ENCODE measurements around the gene RBAK.
"Not testable (repeated sequence)": the region's sequence is repeated elsewhere in the genome, so short reads cannot be mapped to it uniquely, and the experiment has no call there.

RBAK gene

DNA sequence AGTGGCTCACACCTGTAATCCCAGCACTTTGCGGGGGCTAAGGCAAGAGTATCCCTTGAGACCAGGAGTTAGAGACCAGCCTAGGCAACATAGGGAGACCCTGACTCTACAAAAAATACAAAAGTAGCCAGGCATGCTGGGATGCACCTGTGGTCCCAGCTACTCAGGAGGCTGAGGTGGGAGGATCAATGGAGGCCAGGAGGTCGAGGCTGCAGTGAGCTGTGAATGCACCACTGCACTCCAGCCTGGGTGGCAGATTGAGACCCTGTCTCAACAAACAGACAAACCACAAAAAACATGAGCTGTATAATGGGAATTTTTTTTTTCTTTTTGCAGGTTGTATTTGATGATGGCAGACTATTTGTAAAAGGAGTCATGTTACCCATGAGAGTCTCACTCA lies 1.5 kb downstream of the RBAK start:
- H3K36me3 ChIP-seq (ENCODE audit: control insufficient read depth in 2 of 2, insufficient read depth in 2 of 2, low read length in 2 of 2): peaks cover 16 to 24% of the 10 kb centered on the region in 2 donors
- not testable (repeated sequence) for H3K4me1 ChIP-seq (ENCODE audit: control insufficient read depth in 2 of 2, insufficient read depth in 2 of 2, low read length in 2 of 2); H3K9ac ChIP-seq (ENCODE audit: low read depth in 1 of 2, low read length in 2 of 2); H3K9me3 ChIP-seq (ENCODE audit: control insufficient read depth in 2 of 2, low read length in 2 of 2); H3K4me3 ChIP-seq (ENCODE audit: low read length in 2 of 2); H3K27ac ChIP-seq (ENCODE audit: low read depth in 2 of 2, low read length in 2 of 2); H3K27me3 ChIP-seq (ENCODE audit: control insufficient read depth in 2 of 2, insufficient read depth in 2 of 2, low read length in 2 of 2)

DNA sequence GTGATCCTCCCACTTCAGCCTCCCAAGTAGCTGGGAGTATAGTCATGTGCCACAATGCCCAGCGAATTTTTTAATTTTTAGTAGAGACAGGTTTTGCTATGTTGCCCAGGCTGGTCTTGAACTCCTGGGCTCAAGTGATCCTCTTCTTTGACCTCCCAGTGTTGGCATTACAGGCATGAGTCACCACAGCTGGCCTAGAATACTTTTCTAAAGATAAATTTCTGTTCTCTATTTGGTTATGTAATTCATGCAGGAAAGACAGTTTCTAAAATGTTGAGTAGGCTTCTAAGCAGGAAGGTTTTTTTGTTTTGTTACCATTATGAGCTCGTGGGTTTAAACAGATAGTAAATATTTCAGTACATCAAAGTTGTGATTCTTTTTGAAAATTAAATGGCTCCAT lies 5.0 kb downstream of the RBAK start:
- Histone ChIP-seq H3K27ac (ENCODE audit: low read depth in 2 of 2, low read length in 2 of 2) (no peak overlapping the region), H3K36me3 (ENCODE audit: control insufficient read depth in 2 of 2, insufficient read depth in 2 of 2, low read length in 2 of 2) (peaks cover 29 to 31% of the 10 kb centered on the region in 2 donors)

DNA sequence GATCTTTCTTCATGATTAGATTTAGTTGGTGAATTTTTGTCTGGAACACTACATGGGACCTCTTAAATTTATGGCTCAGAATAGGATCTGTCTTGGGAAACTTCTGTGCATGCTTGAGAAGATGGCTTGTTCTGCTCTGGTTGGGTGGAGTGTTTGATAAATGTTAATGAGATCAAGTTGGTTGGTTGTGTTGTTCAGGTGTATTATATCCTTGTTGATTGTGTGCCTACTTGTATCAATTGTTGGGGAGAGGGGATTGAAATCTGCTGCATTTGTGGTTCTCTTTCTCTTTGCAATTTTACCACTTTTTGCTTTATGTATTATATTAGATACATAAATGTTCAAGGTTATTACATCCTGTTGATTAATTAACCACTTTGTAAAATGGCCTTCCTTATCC lies 6.1 kb downstream of the RBAK start:
- H3K4me1 ChIP-seq (ENCODE audit: control insufficient read depth in 2 of 2, insufficient read depth in 2 of 2, low read length in 2 of 2); H3K9me3 ChIP-seq (ENCODE audit: control insufficient read depth in 2 of 2, low read length in 2 of 2); H3K9ac ChIP-seq (ENCODE audit: low read depth in 1 of 2, low read length in 2 of 2); H3K4me3 ChIP-seq (ENCODE audit: low read length in 2 of 2); H3K27ac ChIP-seq (ENCODE audit: low read depth in 2 of 2, low read length in 2 of 2); H3K27me3 ChIP-seq (ENCODE audit: control insufficient read depth in 2 of 2, insufficient read depth in 2 of 2, low read length in 2 of 2): not testable (repeated sequence)
- peaks cover 33 to 34% of the 10 kb centered on the region in 2 donors for H3K36me3 ChIP-seq (ENCODE audit: control insufficient read depth in 2 of 2, insufficient read depth in 2 of 2, low read length in 2 of 2)

More for the DNA sequence above, 5.0 kb downstream of the RBAK start:
- H3K9me3 ChIP-seq (ENCODE audit: control insufficient read depth in 2 of 2, low read length in 2 of 2): peaks cover 6 to 8% of the 10 kb centered on the region in 2 donors
- H3K27me3 ChIP-seq (ENCODE audit: control insufficient read depth in 2 of 2, insufficient read depth in 2 of 2, low read length in 2 of 2): no peaks in the 10 kb centered on the region
- no peak overlapping the region for H3K9ac ChIP-seq (ENCODE audit: low read depth in 1 of 2, low read length in 2 of 2)
- no peak overlapping the region for H3K4me3 ChIP-seq (ENCODE audit: low read length in 2 of 2)
- H3K4me1 ChIP-seq (ENCODE audit: control insufficient read depth in 2 of 2, insufficient read depth in 2 of 2, low read length in 2 of 2): peaks cover 2 to 3% of the 10 kb centered on the region in 2 donors

DNA sequence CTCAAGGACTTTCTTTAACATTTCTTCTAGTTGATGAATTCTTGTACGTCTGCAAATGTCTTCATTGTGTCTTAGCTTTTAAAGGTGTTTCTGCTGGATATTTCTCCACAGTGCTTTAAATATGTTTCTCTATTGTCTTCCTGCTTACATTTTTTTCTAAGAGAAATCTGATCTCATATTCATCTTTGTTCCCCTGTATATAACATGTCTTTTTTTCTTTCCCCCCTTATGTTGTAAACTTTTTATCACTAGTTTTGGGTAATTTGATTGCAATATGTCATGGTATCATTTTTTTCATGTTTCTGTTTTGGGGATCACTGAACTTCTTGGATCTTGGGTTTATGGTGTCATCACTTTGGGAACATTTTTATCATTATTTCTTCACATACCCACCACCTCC lies 7.5 kb downstream of the RBAK start:
- Histone ChIP-seq H3K4me3 (ENCODE audit: low read length in 2 of 2) (no peak overlapping the region), H3K4me1 (ENCODE audit: control insufficient read depth in 2 of 2, insufficient read depth in 2 of 2, low read length in 2 of 2) (no peaks in the 10 kb centered on the region), H3K27ac (ENCODE audit: low read depth in 2 of 2, low read length in 2 of 2) (no peak overlapping the region), H3K36me3 (ENCODE audit: control insufficient read depth in 2 of 2, insufficient read depth in 2 of 2, low read length in 2 of 2) (peaks cover 46 to 47% of the 10 kb centered on the region in 2 donors), H3K27me3 (ENCODE audit: control insufficient read depth in 2 of 2, insufficient read depth in 2 of 2, low read length in 2 of 2) (no peaks in the 10 kb centered on the region), H3K9me3 (ENCODE audit: control insufficient read depth in 2 of 2, low read length in 2 of 2) (peaks cover 6 to 14% of the 10 kb centered on the region in 2 donors), H3K9ac (ENCODE audit: low read depth in 1 of 2, low read length in 2 of 2) (no peak overlapping the region)

DNA sequence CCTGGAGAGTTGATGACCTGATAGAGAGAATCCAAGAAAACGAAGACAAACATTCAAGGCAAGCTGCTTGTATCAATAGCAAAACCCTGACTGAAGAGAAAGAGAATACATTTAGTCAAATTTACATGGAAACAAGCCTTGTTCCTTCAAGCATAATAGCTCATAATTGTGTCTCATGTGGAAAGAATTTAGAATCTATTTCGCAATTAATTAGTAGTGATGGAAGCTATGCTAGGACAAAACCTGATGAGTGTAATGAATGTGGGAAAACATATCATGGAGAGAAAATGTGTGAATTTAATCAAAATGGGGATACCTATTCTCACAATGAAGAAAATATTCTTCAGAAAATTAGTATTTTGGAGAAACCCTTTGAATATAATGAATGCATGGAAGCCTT lies 18.0 kb downstream of the RBAK start:
- Histone ChIP-seq H3K9ac (ENCODE audit: low read depth in 1 of 2, low read length in 2 of 2) (no peak overlapping the region), H3K4me1 (ENCODE audit: control insufficient read depth in 2 of 2, insufficient read depth in 2 of 2, low read length in 2 of 2) (no peaks in the 10 kb centered on the region), H3K9me3 (ENCODE audit: control insufficient read depth in 2 of 2, low read length in 2 of 2) (peaks cover 62 to 72% of the 10 kb centered on the region in 2 donors), H3K4me3 (ENCODE audit: low read length in 2 of 2) (no peak overlapping the region), H3K27ac (ENCODE audit: low read depth in 2 of 2, low read length in 2 of 2) (no peak overlapping the region), H3K36me3 (ENCODE audit: control insufficient read depth in 2 of 2, insufficient read depth in 2 of 2, low read length in 2 of 2) (peaks cover 50 to 56% of the 10 kb centered on the region in 2 donors), H3K27me3 (ENCODE audit: control insufficient read depth in 2 of 2, insufficient read depth in 2 of 2, low read length in 2 of 2) (no peaks in the 10 kb centered on the region)

DNA sequence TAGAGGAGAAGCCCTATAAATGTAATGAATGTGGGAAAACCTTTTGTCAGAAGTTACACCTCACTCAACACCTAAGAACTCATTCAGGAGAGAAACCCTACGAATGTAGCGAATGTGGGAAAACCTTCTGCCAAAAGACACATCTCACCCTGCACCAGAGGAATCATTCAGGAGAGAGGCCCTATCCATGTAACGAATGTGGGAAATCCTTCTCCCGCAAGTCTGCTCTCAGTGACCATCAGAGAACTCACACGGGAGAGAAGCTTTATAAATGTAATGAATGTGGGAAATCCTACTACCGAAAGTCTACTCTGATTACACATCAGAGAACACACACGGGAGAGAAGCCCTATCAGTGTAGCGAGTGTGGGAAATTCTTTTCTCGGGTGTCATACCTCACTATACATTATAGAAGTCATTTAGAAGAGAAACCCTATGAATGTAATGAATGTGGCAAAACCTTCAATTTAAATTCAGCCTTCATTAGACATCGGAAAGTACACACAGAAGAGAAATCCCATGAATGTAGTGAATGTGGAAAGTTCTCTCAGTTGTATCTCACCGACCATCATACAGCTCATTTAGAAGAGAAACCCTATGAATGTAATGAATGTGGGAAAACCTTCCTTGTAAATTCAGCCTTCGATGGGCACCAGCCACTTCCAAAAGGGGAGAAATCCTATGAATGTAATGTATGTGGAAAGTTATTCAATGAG lies 18.9 kb downstream of the RBAK start:
- peak overlapping the region; percentile 11 to 39 for H3K4me3 ChIP-seq (ENCODE audit: low read length in 2 of 2)
- H3K4me1 ChIP-seq (ENCODE audit: control insufficient read depth in 2 of 2, insufficient read depth in 2 of 2, low read length in 2 of 2): no peaks in the 10 kb centered on the region
- H3K27me3 ChIP-seq (ENCODE audit: control insufficient read depth in 2 of 2, insufficient read depth in 2 of 2, low read length in 2 of 2): no peaks in the 10 kb centered on the region
- peaks cover 60 to 76% of the 10 kb centered on the region in 2 donors for H3K9me3 ChIP-seq (ENCODE audit: control insufficient read depth in 2 of 2, low read length in 2 of 2)
- no peak overlapping the region for H3K27ac ChIP-seq (ENCODE audit: low read depth in 2 of 2, low read length in 2 of 2)
- peaks cover 42 to 48% of the 10 kb centered on the region in 2 donors for H3K36me3 ChIP-seq (ENCODE audit: control insufficient read depth in 2 of 2, insufficient read depth in 2 of 2, low read length in 2 of 2)
- H3K9ac ChIP-seq (ENCODE audit: low read depth in 1 of 2, low read length in 2 of 2): no peak overlapping the region

DNA sequence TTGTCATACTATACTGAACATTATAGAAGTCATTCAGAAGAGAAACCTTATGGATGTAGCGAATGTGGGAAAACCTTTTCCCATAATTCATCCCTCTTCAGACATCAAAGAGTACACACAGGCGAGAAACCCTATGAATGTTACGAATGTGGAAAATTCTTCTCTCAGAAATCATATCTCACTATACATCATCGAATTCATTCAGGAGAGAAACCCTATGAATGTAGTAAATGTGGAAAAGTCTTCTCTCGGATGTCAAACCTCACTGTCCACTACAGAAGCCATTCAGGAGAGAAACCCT lies 19.4 kb downstream of the RBAK start:
- Histone ChIP-seq H3K4me3 (ENCODE audit: low read length in 2 of 2) (no peak overlapping the region), H3K9ac (ENCODE audit: low read depth in 1 of 2, low read length in 2 of 2) (no peak overlapping the region), H3K4me1 (ENCODE audit: control insufficient read depth in 2 of 2, insufficient read depth in 2 of 2, low read length in 2 of 2) (no peaks in the 10 kb centered on the region), H3K36me3 (ENCODE audit: control insufficient read depth in 2 of 2, insufficient read depth in 2 of 2, low read length in 2 of 2) (peaks cover 37 to 43% of the 10 kb centered on the region in 2 donors), H3K9me3 (ENCODE audit: control insufficient read depth in 2 of 2, low read length in 2 of 2) (peaks cover 61 to 71% of the 10 kb centered on the region in 2 donors), H3K27me3 (ENCODE audit: control insufficient read depth in 2 of 2, insufficient read depth in 2 of 2, low read length in 2 of 2) (no peaks in the 10 kb centered on the region), H3K27ac (ENCODE audit: low read depth in 2 of 2, low read length in 2 of 2) (no peak overlapping the region)

DNA sequence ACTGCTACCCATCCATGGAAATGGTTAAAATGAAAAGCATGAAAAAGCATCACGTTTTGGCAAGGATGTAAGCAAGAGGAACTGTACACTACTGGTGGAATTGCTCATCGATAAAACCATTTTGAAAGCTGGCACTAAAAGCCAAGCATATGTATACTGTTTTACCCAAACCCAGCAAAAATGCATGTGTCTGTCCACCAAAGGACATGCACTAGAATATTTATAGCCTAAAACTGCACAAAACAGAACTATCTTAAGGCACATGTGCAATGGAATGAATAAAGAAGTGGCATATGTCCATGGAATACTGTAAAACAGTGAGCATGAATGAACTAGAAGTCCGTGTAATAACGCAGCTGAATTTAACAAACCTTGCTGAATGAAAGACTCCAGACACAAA lies 22.9 kb downstream of the RBAK start:
- no peaks in the 10 kb centered on the region for H3K27me3 ChIP-seq (ENCODE audit: control insufficient read depth in 2 of 2, insufficient read depth in 2 of 2, low read length in 2 of 2)
- no peak overlapping the region for H3K4me3 ChIP-seq (ENCODE audit: low read length in 2 of 2)
- H3K4me1 ChIP-seq (ENCODE audit: control insufficient read depth in 2 of 2, insufficient read depth in 2 of 2, low read length in 2 of 2): no peaks in the 10 kb centered on the region
- H3K27ac ChIP-seq (ENCODE audit: low read depth in 2 of 2, low read length in 2 of 2): no peak overlapping the region
- H3K9me3 ChIP-seq (ENCODE audit: control insufficient read depth in 2 of 2, low read length in 2 of 2): peaks cover 49% of the 10 kb centered on the region in 2 donors
- H3K36me3 ChIP-seq (ENCODE audit: control insufficient read depth in 2 of 2, insufficient read depth in 2 of 2, low read length in 2 of 2): peaks cover 13% of the 10 kb centered on the region in 2 donors
- H3K9ac ChIP-seq (ENCODE audit: low read depth in 1 of 2, low read length in 2 of 2): no peak overlapping the region

DNA sequence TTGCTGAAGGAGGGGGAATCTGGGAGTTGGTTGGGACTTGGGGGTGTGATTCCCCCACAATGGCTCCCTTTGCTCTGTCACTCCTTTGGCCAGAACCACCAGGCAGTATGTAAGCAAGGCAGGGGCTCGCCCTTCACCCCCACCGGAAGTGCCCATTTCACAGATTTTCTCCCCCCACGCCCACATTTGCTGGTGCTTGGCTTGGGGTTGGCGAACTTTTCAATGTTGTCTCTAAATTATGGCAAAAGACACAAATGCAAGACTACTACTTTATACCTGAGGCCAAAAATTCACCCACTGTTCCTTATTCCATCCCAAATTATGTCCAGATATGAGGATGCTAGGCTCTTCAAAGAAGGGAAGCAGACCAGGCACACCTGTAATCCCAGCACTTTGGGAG lies 24.5 kb downstream of the RBAK start:
- Histone ChIP-seq H3K4me1 (ENCODE audit: control insufficient read depth in 2 of 2, insufficient read depth in 2 of 2, low read length in 2 of 2) (no peaks in the 10 kb centered on the region), H3K27me3 (ENCODE audit: control insufficient read depth in 2 of 2, insufficient read depth in 2 of 2, low read length in 2 of 2) (no peaks in the 10 kb centered on the region), H3K9me3 (ENCODE audit: control insufficient read depth in 2 of 2, low read length in 2 of 2) (peaks cover 32% of the 10 kb centered on the region in 2 donors), H3K36me3 (ENCODE audit: control insufficient read depth in 2 of 2, insufficient read depth in 2 of 2, low read length in 2 of 2) (no peaks in the 10 kb centered on the region), H3K9ac (ENCODE audit: low read depth in 1 of 2, low read length in 2 of 2) (no peak overlapping the region), H3K27ac (ENCODE audit: low read depth in 2 of 2, low read length in 2 of 2) (no peak overlapping the region), H3K4me3 (ENCODE audit: low read length in 2 of 2) (no peak overlapping the region)

DNA sequence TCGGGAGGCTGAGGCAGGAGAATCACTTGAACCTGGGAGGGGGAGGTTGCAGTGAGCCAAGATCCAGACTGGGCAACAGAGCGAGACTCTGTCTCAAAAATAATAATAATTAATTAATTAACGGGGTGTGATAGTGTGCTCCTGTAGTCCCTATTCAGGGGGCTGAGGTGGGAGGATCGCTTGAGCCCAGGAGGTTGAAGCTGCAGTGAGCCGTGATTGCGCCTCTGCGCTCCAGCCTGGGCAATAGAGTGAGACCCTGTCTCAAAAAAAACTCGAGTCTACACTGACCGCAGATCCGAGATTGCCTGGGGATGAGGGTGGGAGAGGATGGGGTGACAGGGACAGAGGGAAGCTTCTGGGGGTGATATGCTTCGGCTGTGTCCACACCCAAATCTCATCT lies 29.5 kb downstream of the RBAK start:
- not testable (repeated sequence) for H3K9me3 ChIP-seq (ENCODE audit: control insufficient read depth in 2 of 2, low read length in 2 of 2); H3K27ac ChIP-seq (ENCODE audit: low read depth in 2 of 2, low read length in 2 of 2); H3K4me1 ChIP-seq (ENCODE audit: control insufficient read depth in 2 of 2, insufficient read depth in 2 of 2, low read length in 2 of 2); H3K4me3 ChIP-seq (ENCODE audit: low read length in 2 of 2); H3K9ac ChIP-seq (ENCODE audit: low read depth in 1 of 2, low read length in 2 of 2); H3K27me3 ChIP-seq (ENCODE audit: control insufficient read depth in 2 of 2, insufficient read depth in 2 of 2, low read length in 2 of 2); H3K36me3 ChIP-seq (ENCODE audit: control insufficient read depth in 2 of 2, insufficient read depth in 2 of 2, low read length in 2 of 2)

DNA sequence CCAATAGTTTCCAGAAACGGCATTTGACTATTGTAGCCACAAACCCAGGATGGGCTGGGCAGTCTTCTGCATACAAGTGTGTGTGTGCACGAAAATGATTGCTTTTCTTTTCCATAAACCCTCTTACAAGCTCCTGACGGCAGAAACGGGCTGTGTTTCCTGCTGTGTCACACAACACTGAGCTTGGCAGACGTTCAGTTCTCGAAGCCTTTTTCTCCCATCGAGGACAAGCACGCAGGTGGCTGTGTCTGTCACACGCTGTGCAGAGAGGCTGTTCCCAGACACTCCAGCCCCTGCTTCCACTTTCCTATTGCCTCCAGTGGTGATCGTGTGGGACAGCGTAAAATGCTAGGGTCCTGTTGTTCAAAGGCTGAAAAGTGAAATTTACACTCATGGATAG lies 32.1 kb downstream of the RBAK start:
- Histone ChIP-seq H3K9me3 (ENCODE audit: control insufficient read depth in 2 of 2, low read length in 2 of 2) (no peaks in the 10 kb centered on the region), H3K27me3 (ENCODE audit: control insufficient read depth in 2 of 2, insufficient read depth in 2 of 2, low read length in 2 of 2) (no peaks in the 10 kb centered on the region), H3K9ac (ENCODE audit: low read depth in 1 of 2, low read length in 2 of 2) (peak overlapping the region in 1 of 2 donors; percentile 2), H3K4me1 (ENCODE audit: control insufficient read depth in 2 of 2, insufficient read depth in 2 of 2, low read length in 2 of 2) (no peaks in the 10 kb centered on the region), H3K36me3 (ENCODE audit: control insufficient read depth in 2 of 2, insufficient read depth in 2 of 2, low read length in 2 of 2) (no peaks in the 10 kb centered on the region), H3K4me3 (ENCODE audit: low read length in 2 of 2) (no peak overlapping the region), H3K27ac (ENCODE audit: low read depth in 2 of 2, low read length in 2 of 2) (no peak overlapping the region)

Data from mucosa of rectum (tissue), 2 donors.